Ishikawa (cell line): ENCODE data around the gene ATP1A3.

ENCODE experiments used
- CEBPB ChIP-seq: IDR thresholded peaks from 2 replicates; pipeline ENCODE4 v1.6.1; 2012
- CREB1 ChIP-seq: IDR thresholded peaks from 2 replicates; pipeline ENCODE4 v1.6.1; 2012; ENCODE audit warnings: low read depth
- EGR1 ChIP-seq: IDR thresholded peaks from 2 replicates; pipeline ENCODE4 v1.6.1; 2012
- EP300 ChIP-seq: IDR thresholded peaks from 2 replicates; pipeline ENCODE4 v1.6.1; 2012; ENCODE audit warnings: borderline replicate concordance
- FOXM1 ChIP-seq: IDR thresholded peaks from 2 replicates; pipeline ENCODE4 v1.6.1; 2012; ENCODE audit warnings: low read depth, borderline replicate concordance
- MAX ChIP-seq: IDR thresholded peaks from 2 replicates; pipeline ENCODE4 v1.6.1; 2012
- NFIC ChIP-seq: IDR thresholded peaks from 2 replicates; pipeline ENCODE4 v1.6.1; 2012
- RAD21 ChIP-seq: IDR thresholded peaks from 2 replicates; pipeline ENCODE4 v1.6.1; 2012; ENCODE audit warnings: low read depth
- TAF1 ChIP-seq: IDR thresholded peaks from 2 replicates; pipeline ENCODE4 v1.6.1; 2012; ENCODE audit warnings: low read depth, mild to moderate bottlenecking
- TCF12 ChIP-seq: IDR thresholded peaks from 2 replicates; pipeline ENCODE4 v1.6.1; 2012; ENCODE audit warnings: low read depth
- TEAD4 ChIP-seq: IDR thresholded peaks from 2 replicates; pipeline ENCODE4 v1.6.1; 2012
- USF1 ChIP-seq: IDR thresholded peaks from 2 replicates; pipeline ENCODE4 v1.6.1; 2012
- YY1 ChIP-seq: IDR thresholded peaks from 2 replicates; pipeline ENCODE4 v1.6.1; 2012; ENCODE audit warnings: low read depth
- ZBTB7A ChIP-seq: IDR thresholded peaks from 2 replicates; pipeline ENCODE4 v1.6.1; 2012; ENCODE audit warnings: low read depth
- TF ChIP-seq, protein P1 (sequence below): IDR thresholded peaks from 2 replicates; pipeline ENCODE4 v1.6.1; 2012; ENCODE audit warnings: low read depth, mild to moderate bottlenecking

Gene ATP1A3

DNA sequence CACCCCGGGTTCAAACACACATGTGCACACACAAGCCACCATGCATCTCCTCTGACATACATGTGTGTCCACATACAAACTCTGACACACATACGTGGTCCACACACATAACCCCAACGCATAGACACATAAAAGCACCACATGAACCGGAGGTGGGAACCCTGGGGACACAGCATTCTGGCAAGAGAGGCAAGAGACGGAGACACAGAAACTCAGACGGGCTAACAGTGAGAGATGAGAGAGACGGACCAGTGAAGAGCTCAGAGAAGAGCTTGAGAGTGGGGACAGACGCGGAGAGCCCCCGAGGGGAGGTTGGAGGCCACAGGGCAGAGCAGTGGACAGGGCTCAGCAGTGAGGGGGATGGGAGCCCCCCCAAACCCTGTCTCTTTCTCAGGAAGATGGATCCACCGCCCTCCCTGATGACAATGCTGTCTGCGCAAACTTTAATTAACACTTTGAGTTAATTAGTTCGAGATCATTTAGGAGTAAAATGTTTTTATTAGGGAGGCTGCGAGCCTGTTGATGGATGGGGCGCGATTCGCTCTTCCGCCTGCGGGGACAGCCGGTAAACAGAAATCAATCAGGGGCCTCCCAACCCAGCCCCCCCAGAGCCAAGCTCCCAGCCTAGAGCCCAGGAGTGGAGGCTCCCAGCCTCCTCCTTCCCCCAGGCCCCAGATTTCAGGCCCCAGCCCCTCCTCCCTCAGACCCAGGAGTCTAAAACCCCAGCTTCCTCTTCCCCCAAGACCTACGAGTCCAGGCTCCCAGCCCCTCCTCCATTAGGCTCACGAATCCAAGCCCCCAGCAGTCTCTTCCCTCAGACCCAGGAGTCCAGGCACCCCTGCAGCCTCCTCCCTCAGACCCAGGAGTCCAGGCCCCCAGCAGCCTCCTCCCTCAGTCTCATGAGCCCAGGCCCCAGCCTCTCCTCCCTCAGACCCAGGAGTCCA is 56.2 kb downstream of the ATP1A3 start:
- TF ChIP-seq EP300 (no peak), TAF1 (no peak), ZBTB7A (no peak), CREB1 (no peak), USF1 (no peak), FOXM1 (no peak), CEBPB (no peak), EGR1 (no peak)
- TF ChIP-seq, protein P1, sequence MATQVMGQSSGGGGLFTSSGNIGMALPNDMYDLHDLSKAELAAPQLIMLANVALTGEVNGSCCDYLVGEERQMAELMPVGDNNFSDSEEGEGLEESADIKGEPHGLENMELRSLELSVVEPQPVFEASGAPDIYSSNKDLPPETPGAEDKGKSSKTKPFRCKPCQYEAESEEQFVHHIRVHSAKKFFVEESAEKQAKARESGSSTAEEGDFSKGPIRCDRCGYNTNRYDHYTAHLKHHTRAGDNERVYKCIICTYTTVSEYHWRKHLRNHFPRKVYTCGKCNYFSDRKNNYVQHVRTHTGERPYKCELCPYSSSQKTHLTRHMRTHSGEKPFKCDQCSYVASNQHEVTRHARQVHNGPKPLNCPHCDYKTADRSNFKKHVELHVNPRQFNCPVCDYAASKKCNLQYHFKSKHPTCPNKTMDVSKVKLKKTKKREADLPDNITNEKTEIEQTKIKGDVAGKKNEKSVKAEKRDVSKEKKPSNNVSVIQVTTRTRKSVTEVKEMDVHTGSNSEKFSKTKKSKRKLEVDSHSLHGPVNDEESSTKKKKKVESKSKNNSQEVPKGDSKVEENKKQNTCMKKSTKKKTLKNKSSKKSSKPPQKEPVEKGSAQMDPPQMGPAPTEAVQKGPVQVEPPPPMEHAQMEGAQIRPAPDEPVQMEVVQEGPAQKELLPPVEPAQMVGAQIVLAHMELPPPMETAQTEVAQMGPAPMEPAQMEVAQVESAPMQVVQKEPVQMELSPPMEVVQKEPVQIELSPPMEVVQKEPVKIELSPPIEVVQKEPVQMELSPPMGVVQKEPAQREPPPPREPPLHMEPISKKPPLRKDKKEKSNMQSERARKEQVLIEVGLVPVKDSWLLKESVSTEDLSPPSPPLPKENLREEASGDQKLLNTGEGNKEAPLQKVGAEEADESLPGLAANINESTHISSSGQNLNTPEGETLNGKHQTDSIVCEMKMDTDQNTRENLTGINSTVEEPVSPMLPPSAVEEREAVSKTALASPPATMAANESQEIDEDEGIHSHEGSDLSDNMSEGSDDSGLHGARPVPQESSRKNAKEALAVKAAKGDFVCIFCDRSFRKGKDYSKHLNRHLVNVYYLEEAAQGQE: no peak

DNA sequence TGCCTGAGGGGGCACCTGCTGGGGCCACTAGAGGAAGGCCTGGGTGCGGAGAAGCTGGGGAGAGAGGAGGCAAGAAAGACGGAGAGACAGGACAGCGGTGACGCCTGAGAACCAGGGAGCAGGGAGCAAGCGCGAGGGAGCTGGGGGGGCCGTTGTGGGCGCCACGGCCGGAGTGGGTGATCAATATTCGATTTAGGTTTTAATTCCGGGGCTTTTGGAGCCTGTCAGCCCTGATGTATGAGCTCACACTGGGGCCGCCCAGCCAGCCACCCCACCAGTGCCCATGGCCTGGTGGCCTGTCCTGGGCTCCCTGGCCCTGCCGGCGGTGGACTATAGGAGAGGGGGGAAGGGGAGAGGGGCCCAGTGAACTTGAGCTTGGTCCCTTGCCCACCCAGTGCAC is 57.1 kb downstream of the ATP1A3 start:
- TF ChIP-seq CEBPB (no peak), YY1 (no peak), NFIC (no peak), ZBTB7A (no peak), RAD21 (no peak), USF1 (no peak), TCF12 (no peak), TAF1 (no peak), MAX (no peak)

DNA sequence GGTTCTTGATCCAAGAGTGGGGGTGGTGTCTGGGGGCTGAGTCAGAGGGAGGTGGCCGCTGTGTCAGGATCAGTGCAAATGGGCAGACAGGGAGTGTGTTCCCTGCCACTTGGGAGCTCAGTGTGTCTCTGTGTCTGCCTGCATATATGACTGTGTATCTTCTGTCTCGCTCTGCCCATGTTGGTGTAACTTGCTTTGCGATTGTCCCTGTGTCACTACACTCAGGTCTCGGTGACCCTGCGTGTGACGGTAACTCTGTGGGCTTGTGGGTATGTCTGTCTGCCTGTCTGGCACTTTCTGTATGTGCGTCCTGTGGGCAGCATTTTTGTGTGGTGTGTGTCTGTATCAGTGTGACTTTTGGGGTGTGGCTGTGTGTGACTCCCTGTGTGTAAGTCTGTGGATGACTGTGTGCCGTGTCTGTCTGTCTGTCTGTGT is 57.6 kb downstream of the ATP1A3 start:
- TF ChIP-seq NFIC (no peak), EGR1 (no peak), TCF12 (no peak), RAD21 (no peak), MAX (no peak), EP300 (no peak), TEAD4 (no peak), ZBTB7A (no peak), USF1 (no peak)

GRCh38 chr19:41935760-41936415 is 58.1 kb downstream of the ATP1A3 start:
- TF ChIP-seq ZBTB7A (no peak), CEBPB (no peak), MAX (no peak), YY1 (no peak), USF1 (no peak), NFIC (no peak), RAD21 (no peak), CREB1 (no peak), FOXM1 (no peak), TEAD4 (no peak), EP300 (no peak), EGR1 (no peak), TCF12 (no peak), TAF1 (no peak)
- TF ChIP-seq, protein P1: no peak
